T-helper 1 cell treated with Interleukin-12 subunit alpha and Interleukin-12 subunit beta and Interleukin-4 antibody, amounts not matched to agents 30 ng/mL and 1 ng/mL, for 36 hours (primary cell): ENCODE data around the gene BACE1. TPM values are rescaled to one million over a fixed set of nuclear protein-coding genes. Genes with fewer than 3 reads are reported as not detected.

ENCODE experiments used
- intact Hi-C: fragments of 100-400 bp; cut with micrococcal nuclease; formaldehyde crosslinking; loops from one replicate; pipeline ENCODE4 v1.15.1; 2024
- total RNA-seq: library from RNA; stranded (reverse); gene quantifications from 2 replicates; pipeline ENCODE4 v1.2.3, GENCODE V29; 2022

Gene BACE1
- total RNA-seq: 0.41 and 0.47 TPM in 2 replicates

- intact Hi-C loops: no loop called here
Measured at GRCh38 chr11:117316197-117316961, at the start of gene BACE1. BACE1 (minus strand) TSS chr11:117316256; CDS start chr11:117315795, 461 bp downstream.

- intact Hi-C loops: no loop called here
Measured at GRCh38 chr11:117361432-117361831, 45.4 kb upstream of the BACE1 start.

- intact Hi-C loops: no loop called here
Measured at GRCh38 chr11:117356126-117356890, 40.3 kb upstream of the BACE1 start.

- intact Hi-C loops: no loop called here
Measured at GRCh38 chr11:117354550-117354949, 38.5 kb upstream of the BACE1 start.

GRCh38 chr11:117345039-117345438 is 29.0 kb upstream of the BACE1 start:
- intact Hi-C loops: no loop called here

- intact Hi-C loops: no loop called here
Measured at GRCh38 chr11:117337076-117337475, 21.0 kb upstream of the BACE1 start.

GRCh38 chr11:117335399-117335798 is 19.3 kb upstream of the BACE1 start:
- intact Hi-C loops: no loop called here

- intact Hi-C loops: no loop called here
Measured at GRCh38 chr11:117334896-117335295, 18.8 kb upstream of the BACE1 start.

GRCh38 chr11:117333917-117334316 is 17.9 kb upstream of the BACE1 start:
- intact Hi-C loops: no loop called here

- intact Hi-C loops: no loop called here
Measured at GRCh38 chr11:117332843-117333242, 16.8 kb upstream of the BACE1 start.

- intact Hi-C loops: loop anchor here (1.0 to 5.0 kb wide), 10 partner anchors 81 to 1754 kb away; partner anchors contain the start of genes BUD13, DDX6, HMBS and PAFAH1B2
Measured at GRCh38 chr11:117328375-117329010, 12.4 kb upstream of the BACE1 start.

- intact Hi-C loops: loop anchor here (1.0 to 5.0 kb wide), 11 partner anchors 80 to 1755 kb away; partner anchors contain the start of genes BUD13, DDX6, HMBS and PAFAH1B2
Measured at GRCh38 chr11:117327567-117328374, 11.7 kb upstream of the BACE1 start, which contains the start of gene CEP164. CEP164 (plus strand) TSS chr11:117327854; CDS start chr11:117338587, 10,733 bp downstream.

GRCh38 chr11:117327255-117327566 is 11.2 kb upstream of the BACE1 start:
- intact Hi-C loops: loop anchor here (1.0 to 5.0 kb wide), 7 partner anchors 80 to 1755 kb away; partner anchors contain the start of genes BUD13, DDX6, HMBS and SIK3

- intact Hi-C loops: no loop called here
Measured at GRCh38 chr11:117319214-117319840, 3.3 kb upstream of the BACE1 start.

- intact Hi-C loops: no loop called here
Measured at GRCh38 chr11:117318738-117319137, 2.7 kb upstream of the BACE1 start.

- intact Hi-C loops: no loop called here
Measured at GRCh38 chr11:117315285-117316196, 515 bp downstream of the BACE1 start.

GRCh38 chr11:117314840-117315239 is 1.2 kb downstream of the BACE1 start:
- intact Hi-C loops: no loop called here

- intact Hi-C loops: no loop called here
Measured at GRCh38 chr11:117313828-117314768, 2.0 kb downstream of the BACE1 start.
